Mammary epithelial cell (primary cell): ENCODE data around the gene TMEM245.

Source experiments
- EZH2 ChIP-seq: IDR thresholded peaks from 2 replicates; pipeline ENCODE4 v1.6.1; 2012; ENCODE audit warnings: low read length, inconsistent platforms, borderline replicate concordance
- TF ChIP-seq, protein P1 (sequence below), 2 donors: IDR thresholded peaks in 1 of 2; conservative IDR thresholded peaks in 1 of 2; 2 replicates each; pipeline ENCODE4 v1.5.1; 2011 to 2012; ENCODE audit warnings: inconsistent platforms in 2 of 2, low read length in 2 of 2, mild to moderate bottlenecking in 2 of 2, control low read depth in 1 of 2, low read depth in 1 of 2; ENCODE audit not compliant: insufficient read depth in 1 of 2; ENCODE audit errors: extremely low read depth in 1 of 2

DNA sequence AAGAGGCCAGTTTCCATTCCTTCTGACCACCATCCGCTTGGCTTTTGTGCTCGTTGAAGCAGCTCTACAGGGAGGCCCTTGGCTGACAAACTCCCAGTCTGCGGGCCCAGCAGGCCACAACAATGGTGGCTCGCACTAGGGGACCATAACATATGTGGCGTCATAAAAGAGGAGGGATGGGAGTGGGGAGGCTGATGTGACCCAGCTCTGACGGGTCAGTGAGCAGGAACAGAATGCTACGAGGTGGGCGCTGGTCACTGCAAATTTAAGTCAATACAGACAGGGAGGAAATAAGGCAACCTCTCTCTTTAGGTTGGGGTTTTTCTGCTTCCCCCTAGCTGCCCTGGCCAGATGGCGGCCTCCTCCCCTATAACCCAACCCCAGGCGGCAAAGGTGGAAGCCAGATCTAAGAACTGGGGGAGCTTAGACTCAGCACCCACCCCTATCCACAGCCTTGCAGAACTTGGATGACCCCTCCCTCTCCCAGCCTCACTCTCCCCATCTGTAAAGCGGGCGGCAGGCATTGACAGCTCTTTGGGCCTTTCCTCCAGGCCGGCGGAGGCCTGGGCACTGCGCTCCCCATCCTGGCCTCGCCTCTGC is 46.5 kb upstream of the TMEM245 start:
- TF ChIP-seq, protein P1, sequence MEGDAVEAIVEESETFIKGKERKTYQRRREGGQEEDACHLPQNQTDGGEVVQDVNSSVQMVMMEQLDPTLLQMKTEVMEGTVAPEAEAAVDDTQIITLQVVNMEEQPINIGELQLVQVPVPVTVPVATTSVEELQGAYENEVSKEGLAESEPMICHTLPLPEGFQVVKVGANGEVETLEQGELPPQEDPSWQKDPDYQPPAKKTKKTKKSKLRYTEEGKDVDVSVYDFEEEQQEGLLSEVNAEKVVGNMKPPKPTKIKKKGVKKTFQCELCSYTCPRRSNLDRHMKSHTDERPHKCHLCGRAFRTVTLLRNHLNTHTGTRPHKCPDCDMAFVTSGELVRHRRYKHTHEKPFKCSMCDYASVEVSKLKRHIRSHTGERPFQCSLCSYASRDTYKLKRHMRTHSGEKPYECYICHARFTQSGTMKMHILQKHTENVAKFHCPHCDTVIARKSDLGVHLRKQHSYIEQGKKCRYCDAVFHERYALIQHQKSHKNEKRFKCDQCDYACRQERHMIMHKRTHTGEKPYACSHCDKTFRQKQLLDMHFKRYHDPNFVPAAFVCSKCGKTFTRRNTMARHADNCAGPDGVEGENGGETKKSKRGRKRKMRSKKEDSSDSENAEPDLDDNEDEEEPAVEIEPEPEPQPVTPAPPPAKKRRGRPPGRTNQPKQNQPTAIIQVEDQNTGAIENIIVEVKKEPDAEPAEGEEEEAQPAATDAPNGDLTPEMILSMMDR (conservative IDR thresholded peaks at IDR 0.05 in 1 of 2, IDR thresholded peaks at IDR 0.05 in 1 of 2; ENCODE audit: extremely low read depth in 1 of 2, insufficient read depth in 1 of 2, low read depth in 1 of 2, low read length in 2 of 2) = no peak
- TF ChIP-seq EZH2 = no peak
